NCI-H2081 (cell line): ENCODE results near the gene NSG1.
"Not testable (repeated sequence)": the region's sequence is repeated elsewhere in the genome, so short reads cannot be mapped to it uniquely, and the experiment has no call there.

Source experiments
- DNase-seq, 2 experiments: peaks; one replicate each; lab custom pipeline; 2025; lab: John Stamatoyannopoulos, UW

The NSG1 gene

GRCh38 chr4:4416981-4417380, 30.1 kb downstream of the NSG1 start:
- DNase-seq: no peak

- DNase-seq: no peak
Measured at GRCh38 chr4:4417886-4418285, 31.0 kb downstream of the NSG1 start.

- no peak for DNase-seq
Measured at GRCh38 chr4:4418676-4419390, 31.9 kb downstream of the NSG1 start.

- DNase-seq: no peak
Measured at GRCh38 chr4:4419896-4420295, 33.0 kb downstream of the NSG1 start.

GRCh38 chr4:4420421-4420820, 33.5 kb downstream of the NSG1 start:
- DNase-seq: no peak

- DNase-seq: no peak
Measured at GRCh38 chr4:4421356-4421755, 34.5 kb downstream of the NSG1 start.

GRCh38 chr4:4422117-4422516, 35.2 kb downstream of the NSG1 start:
- DNase-seq: not testable (repeated sequence)

- no peak for DNase-seq
Measured at GRCh38 chr4:4422856-4423499, 36.1 kb downstream of the NSG1 start.

- DNase-seq: no peak
Measured at GRCh38 chr4:4423706-4424498, 37.0 kb downstream of the NSG1 start.

- no peak for DNase-seq
Measured at GRCh38 chr4:4424499-4425115, 37.7 kb downstream of the NSG1 start.

- DNase-seq: no peak
Measured at GRCh38 chr4:4425119-4425690, 38.3 kb downstream of the NSG1 start.

- DNase-seq: no peak
Measured at GRCh38 chr4:4425696-4426095, 38.8 kb downstream of the NSG1 start.

GRCh38 chr4:4426511-4427120, 39.7 kb downstream of the NSG1 start:
- DNase-seq: no peak

GRCh38 chr4:4427121-4427870, 40.4 kb downstream of the NSG1 start:
- DNase-seq: no peak

- no peak for DNase-seq
Measured at GRCh38 chr4:4427886-4428285, 41.0 kb downstream of the NSG1 start.

- DNase-seq: no peak
Measured at GRCh38 chr4:4428966-4429875, 42.3 kb downstream of the NSG1 start.

- peak; percentile 53 to 64 for DNase-seq
Measured at GRCh38 chr4:4430492-4431195, 43.7 kb downstream of the NSG1 start.

GRCh38 chr4:4432341-4433125, 45.6 kb downstream of the NSG1 start:
- no peak for DNase-seq
